Left ventricle myocardium superior (tissue), 1 donor: Measurements from ENCODE around the gene MLST8. TPM values are rescaled to one million over a fixed set of nuclear protein-coding genes. Genes with fewer than 3 reads are reported as not detected.
A peak's percentile ranks its signal among the peaks of the same experiment; 100 is the strongest.

Source experiments
- ATAC-seq: fragments of 200-7000 bp; cut with Tn5 transposase; one replicate; pipeline ENCODE4 v1.9.1; 2020; ENCODE audit warnings: mild to moderate bottlenecking, moderate library complexity
- DNase-seq: peaks from one replicate; pipeline ENCODE4 v3.0.0-alpha.2; 2020
- intact Hi-C: fragments of 100-400 bp; cut with micrococcal nuclease; formaldehyde crosslinking; loops from one replicate; pipeline ENCODE4 v1.11.0; 2022
- total RNA-seq: library from RNA; stranded (reverse); fragmentation: NEBNext Ultra II Directional; extraction: Animal tissue kit (Norgen Biotek cat#: 25700); gene quantifications from one replicate; pipeline ENCODE4 v1.2.1, GENCODE V29; 2021
- donor health status: DM: no; HTN: yes; CAD: no; lungs with severe emphysema.

MLST8 gene
- total RNA-seq, 1 donor from 2014 or later: 29.9 TPM

GRCh38 chr16:2186505-2186904 is 18.7 kb upstream of the MLST8 start:
- intact Hi-C loops: no loop called here
- DNase-seq (no peak), ATAC-seq (no peak)

GRCh38 chr16:2187212-2187611 is 18.0 kb upstream of the MLST8 start:
- DNase-seq (no peak), ATAC-seq (no peak)
- intact Hi-C loops: no loop called here

- no peak for DNase-seq
- intact Hi-C loops: no loop called here
- no peak for ATAC-seq
These were observed 16.9 kb upstream of the MLST8 start for GRCh38 chr16:2188395-2188794.

- ATAC-seq (no peak), DNase-seq (no peak)
- intact Hi-C loops: no loop called here
These were observed 15.9 kb upstream of the MLST8 start for GRCh38 chr16:2189252-2189893.

- DNase-seq: no peak
- intact Hi-C loops: no loop called here
- no peak for ATAC-seq
These were observed 15.1 kb upstream of the MLST8 start for GRCh38 chr16:2190002-2190658.

GRCh38 chr16:2190659-2191445 is 14.4 kb upstream of the MLST8 start:
- ATAC-seq: no peak

GRCh38 chr16:2191446-2191706 is 13.9 kb upstream of the MLST8 start:
- peak; percentile 54 for DNase-seq
- intact Hi-C loops: no loop called here
- peak; percentile 59 for ATAC-seq

More at GRCh38 chr16:2190659-2191445, 14.4 kb upstream of the MLST8 start:
- intact Hi-C loops: no loop called here
- DNase-seq: no peak

GRCh38 chr16:2194166-2194834 is 11.0 kb upstream of the MLST8 start:
- intact Hi-C loops: no loop called here
- ATAC-seq (no peak), DNase-seq (no peak)

GRCh38 chr16:2194852-2195321 is 10.4 kb upstream of the MLST8 start:
- DNase-seq: no peak
- ATAC-seq: peak; percentile 53
- intact Hi-C loops: no loop called here

- intact Hi-C loops: no loop called here
- ATAC-seq (no peak), DNase-seq (no peak)
These were observed 9.7 kb upstream of the MLST8 start for GRCh38 chr16:2195322-2196161.

GRCh38 chr16:2196162-2196980 is 8.9 kb upstream of the MLST8 start, which contains the start of gene CASKIN1:
Gene CASKIN1 (minus strand): TSS chr16:2196605. CDS start chr16:2196432, 173 bp downstream.
- intact Hi-C loops: no loop called here
- ATAC-seq: no peak

GRCh38 chr16:2196981-2197511 is 8.2 kb upstream of the MLST8 start:
- ATAC-seq (no peak), DNase-seq (no peak)
- intact Hi-C loops: no loop called here

More at GRCh38 chr16:2196162-2196980, 8.9 kb upstream of the MLST8 start, which contains the start of gene CASKIN1:
- DNase-seq: no peak

- no peak for DNase-seq
- ATAC-seq: no peak
- intact Hi-C loops: no loop called here
These were observed 7.5 kb upstream of the MLST8 start for GRCh38 chr16:2197765-2198164.

- ATAC-seq: no peak
- intact Hi-C loops: no loop called here
- no peak for DNase-seq
These were observed 7.0 kb upstream of the MLST8 start for GRCh38 chr16:2198283-2198682.

GRCh38 chr16:2199095-2199494 is 6.2 kb upstream of the MLST8 start:
- DNase-seq (no peak), ATAC-seq (no peak)
- intact Hi-C loops: no loop called here

- DNase-seq: no peak
- intact Hi-C loops: no loop called here
- ATAC-seq: no peak
These were observed 5.6 kb upstream of the MLST8 start for GRCh38 chr16:2199621-2200139.

- ATAC-seq (no peak), DNase-seq (no peak)
- intact Hi-C loops: no loop called here
These were observed 4.9 kb upstream of the MLST8 start for GRCh38 chr16:2200313-2200712.
